Renal pelvis (tissue), 4 donors: ENCODE data around the gene RCE1. TPM values are rescaled to one million over a fixed set of nuclear protein-coding genes. Genes with fewer than 3 reads are reported as not detected.

Experiments
- DNase-seq: peaks from one replicate; pipeline ENCODE4 v3.0.0-alpha.2; 2013
- polyA plus RNA-seq, 3 donors: library from polyadenylated mRNA; unstranded; fragments of 120-200 nt; gene quantifications; one replicate each; pipeline ENCODE4 v1.2.1, GENCODE V29; 2013; ENCODE audit not compliant: insufficient read length in 3 of 3

Gene RCE1
- polyA plus RNA-seq, 3 donors = 25.4 to 34.2 (median 33.5) TPM

- DNase-seq = no peak
These were observed 11.5 kb downstream of the RCE1 start for GRCh38 chr11:66854729-66855211.

DNA sequence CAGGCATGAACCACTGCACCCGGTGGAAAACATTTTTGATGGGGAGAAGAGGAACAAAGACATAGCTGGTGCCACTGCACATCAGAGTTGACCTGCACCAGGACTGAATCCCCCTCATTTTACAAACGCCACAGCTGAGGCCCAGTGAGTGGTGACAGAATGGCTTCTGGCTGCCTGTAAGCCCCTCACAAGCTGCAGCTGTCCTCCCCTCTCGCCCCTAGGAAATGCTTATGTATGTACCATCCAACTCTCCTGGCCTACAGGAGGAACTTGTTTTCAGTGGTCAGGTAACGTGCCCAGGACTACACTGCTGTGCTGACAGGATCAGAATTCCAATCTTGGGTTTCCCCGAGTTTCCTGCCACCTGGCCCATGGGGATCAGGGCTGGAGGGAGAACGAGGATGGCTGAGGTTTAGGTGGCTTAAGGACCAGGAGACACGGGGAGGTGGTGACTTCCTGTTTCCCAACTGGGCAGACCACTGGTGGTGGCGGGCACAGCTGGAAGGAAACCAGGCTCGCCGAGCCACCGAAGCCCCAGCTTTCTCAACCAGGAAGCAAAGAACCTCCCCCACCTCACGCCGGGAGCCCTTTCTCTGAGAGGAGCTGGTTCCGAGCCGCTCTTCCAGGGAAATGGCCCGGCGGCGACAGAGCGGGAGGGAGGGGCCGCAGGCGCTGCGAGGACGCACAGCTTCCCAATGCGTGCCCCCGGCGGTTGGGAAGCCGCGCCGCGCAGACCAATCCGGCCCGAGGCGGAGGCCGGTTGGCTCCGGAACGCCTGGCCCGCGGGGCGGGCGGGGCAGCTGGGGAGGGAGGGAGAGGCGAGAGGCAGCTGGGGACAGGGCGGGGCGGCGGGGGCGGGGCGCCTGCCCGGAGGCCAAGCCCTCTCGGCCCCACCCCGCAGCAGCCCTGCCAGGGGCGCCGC lies 12.6 kb downstream of the RCE1 start:
- peak; percentile 90 for DNase-seq

- no peak for DNase-seq
These were observed 13.4 kb downstream of the RCE1 start, which contains the start of gene LRFN4 for GRCh38 chr11:66856496-66857233. LRFN4 (plus strand) TSS chr11:66857064; CDS start chr11:66857745, 681 bp downstream.

- no peak for DNase-seq
These were observed 14.1 kb downstream of the RCE1 start for GRCh38 chr11:66857234-66857926.

- DNase-seq = no peak
These were observed 14.6 kb downstream of the RCE1 start for GRCh38 chr11:66857927-66858185.

DNA sequence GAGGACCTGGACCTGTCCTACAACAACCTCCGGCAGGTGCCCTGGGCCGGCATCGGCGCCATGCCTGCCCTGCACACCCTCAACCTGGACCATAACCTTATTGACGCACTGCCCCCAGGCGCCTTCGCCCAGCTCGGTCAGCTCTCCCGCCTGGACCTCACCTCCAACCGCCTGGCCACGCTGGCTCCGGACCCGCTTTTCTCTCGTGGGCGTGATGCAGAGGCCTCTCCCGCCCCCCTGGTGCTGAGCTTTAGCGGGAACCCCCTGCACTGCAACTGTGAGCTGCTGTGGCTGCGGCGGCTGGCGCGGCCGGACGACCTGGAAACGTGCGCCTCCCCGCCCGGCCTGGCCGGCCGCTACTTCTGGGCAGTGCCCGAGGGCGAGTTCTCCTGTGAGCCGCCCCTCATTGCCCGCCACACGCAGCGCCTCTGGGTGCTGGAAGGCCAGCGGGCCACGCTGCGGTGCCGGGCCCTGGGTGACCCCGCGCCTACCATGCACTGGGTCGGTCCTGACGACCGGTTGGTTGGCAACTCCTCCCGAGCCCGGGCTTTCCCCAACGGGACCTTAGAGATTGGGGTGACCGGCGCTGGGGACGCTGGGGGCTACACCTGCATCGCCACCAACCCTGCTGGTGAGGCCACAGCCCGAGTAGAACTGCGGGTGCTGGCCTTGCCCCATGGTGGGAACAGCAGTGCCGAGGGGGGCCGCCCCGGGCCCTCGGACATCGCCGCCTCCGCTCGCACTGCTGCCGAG lies 15.1 kb downstream of the RCE1 start:
- DNase-seq = no peak

DNA sequence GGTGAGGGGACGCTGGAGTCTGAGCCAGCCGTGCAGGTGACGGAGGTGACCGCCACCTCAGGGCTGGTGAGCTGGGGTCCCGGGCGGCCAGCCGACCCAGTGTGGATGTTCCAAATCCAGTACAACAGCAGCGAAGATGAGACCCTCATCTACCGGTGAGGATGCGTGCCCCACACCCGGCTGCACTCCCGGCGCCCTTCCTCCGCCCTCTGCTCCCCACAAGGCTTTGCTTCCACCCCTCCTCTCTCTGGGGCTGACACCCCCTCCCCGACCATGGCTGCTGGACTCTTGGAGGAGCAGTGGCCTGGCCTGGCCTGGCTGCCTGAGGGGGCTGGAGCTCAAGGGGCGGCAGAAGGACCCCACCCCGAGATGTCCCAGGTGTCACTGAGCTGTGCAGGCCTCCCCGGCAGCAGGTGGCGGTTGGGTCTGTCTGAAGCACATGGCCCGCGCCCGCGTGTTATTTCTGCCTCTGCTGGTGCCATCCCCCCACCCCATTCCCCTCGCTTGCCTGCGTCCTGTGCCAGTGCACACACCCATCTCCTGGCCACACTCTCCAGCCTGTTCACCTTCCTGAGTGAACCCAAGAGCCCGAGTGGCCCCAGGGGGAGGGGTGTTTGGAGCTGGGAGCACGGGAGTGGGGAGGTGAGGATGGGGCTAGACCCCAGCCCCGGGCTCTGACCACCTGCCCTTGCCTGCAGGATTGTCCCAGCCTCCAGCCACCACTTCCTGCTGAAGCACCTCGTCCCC lies 15.9 kb downstream of the RCE1 start:
- DNase-seq = no peak

DNA sequence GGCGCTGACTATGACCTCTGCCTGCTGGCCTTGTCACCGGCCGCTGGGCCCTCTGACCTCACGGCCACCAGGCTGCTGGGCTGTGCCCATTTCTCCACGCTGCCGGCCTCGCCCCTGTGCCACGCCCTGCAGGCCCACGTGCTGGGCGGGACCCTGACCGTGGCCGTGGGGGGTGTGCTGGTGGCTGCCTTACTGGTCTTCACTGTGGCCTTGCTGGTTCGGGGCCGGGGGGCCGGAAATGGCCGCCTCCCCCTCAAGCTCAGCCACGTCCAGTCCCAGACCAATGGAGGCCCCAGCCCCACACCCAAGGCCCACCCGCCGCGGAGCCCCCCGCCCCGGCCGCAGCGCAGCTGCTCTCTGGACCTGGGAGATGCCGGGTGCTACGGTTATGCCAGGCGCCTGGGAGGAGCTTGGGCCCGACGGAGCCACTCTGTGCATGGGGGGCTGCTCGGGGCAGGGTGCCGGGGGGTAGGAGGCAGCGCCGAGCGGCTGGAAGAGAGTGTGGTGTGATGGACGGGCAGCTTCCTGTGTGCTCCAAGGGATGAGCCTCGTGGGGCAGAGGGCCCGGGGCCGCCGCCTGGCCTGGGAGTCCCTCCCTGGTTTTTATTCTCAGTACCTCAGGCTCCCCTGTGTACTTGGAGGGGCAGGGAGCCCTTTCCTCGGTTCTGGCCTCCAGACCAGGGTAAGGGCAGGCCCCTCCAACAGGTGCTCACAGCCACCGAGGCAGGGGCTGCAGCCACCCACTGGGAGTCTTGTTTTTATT lies 16.6 kb downstream of the RCE1 start:
- no peak for DNase-seq

GRCh38 chr11:66860449-66860831 lies 17.2 kb downstream of the RCE1 start:
- no peak for DNase-seq

DNA sequence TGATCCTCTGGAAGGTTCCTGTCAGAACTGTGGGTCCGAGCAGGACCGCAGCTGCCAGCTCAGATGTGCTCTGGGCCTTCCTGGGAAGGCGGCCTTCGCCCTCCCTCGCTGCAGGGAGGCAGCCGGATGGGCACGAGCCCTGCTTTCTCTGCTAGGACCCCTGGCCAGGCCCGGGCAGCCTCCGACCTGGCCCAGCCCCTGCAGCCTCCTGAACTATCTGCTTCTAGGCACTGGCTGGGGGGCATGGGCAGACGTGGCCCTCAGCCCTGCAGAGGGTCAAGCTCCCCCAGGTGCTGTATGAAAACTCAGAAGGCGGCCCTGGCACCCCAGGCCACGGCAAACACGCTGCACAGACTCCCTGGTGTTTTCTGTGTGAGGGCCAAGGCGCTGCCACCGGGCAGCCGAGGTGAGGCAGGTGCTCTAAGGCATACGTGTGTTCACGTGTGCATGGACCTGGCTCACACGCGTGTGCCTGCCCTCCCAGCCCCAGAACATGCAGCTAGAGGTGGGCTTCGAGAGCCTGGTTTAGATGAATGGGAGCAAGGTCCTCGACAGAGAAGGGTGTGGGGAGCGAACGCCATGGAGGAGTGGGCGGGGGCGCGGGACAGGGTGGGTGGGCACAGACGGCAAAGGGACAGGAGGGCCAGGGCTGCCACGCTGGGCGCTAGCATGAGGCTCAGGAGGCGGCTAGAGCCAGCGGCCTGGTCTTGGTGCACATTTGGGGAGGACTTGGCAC lies 18.0 kb downstream of the RCE1 start:
- no peak for DNase-seq

GRCh38 chr11:66861774-66862558 lies 18.7 kb downstream of the RCE1 start:
- no peak for DNase-seq

DNA sequence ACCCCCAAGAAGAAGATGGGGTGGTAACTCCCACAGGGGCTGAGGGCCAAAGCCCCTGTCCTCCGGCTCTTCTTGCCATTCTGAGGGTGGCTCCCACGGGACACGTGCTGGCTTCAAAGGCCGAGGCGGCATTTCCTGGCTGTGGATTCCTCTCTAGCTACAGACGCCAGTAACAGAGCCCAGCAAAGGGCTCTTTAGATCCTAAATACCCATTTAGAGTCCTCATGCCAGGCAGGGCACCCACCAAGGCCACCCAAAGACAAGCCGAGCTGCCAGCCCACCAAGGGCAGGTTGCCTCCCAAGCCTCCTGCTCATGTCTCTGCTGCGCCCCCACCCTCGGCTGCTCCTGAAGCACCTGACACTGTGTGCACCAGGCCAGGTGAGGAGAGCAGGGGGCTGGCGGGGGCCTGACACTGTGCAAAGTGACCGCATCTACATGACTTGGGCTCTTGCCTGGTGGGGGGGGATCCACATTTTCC lies 19.4 kb downstream of the RCE1 start:
- DNase-seq = no peak

- no peak for DNase-seq
These were observed 20.3 kb downstream of the RCE1 start for GRCh38 chr11:66863428-66864125.

DNA sequence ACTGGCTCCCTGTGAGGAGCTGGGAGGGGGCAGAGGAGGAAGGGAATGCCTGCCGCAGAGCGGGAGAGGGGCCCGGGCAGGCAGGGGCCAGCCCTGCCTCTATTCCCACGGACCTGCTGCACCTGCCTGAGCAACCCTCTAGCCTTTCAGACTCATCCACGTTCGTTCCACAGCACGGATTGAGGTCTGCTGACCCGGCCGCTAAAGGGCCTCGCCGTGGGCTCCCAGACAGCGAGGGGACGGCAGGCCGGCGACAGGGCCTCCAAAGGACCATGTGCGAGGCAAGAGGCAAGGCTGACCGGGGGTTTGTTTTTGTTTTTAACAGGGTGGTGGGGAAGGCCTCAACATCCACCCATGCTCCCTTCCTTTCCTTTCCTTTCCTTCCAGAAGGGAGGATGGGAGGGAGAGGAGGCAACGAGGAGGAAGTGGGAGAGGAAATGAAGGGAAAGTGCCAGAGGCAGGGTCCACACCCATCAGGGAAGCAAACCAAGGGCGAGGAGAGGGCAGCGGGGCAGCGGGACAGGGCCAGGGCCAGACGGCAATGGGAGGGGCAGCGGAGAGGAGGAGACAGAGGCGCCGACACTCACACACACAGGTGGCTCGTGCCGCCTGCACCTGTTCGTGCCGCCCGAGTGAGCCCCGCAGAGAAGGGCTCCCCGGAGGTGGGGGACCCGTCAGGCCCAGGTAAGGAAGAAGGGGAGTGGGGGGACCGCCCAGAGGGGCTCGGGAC lies 21.1 kb downstream of the RCE1 start:
- DNase-seq = no peak

GRCh38 chr11:66864924-66865697 lies 21.9 kb downstream of the RCE1 start:
- no peak for DNase-seq

DNA sequence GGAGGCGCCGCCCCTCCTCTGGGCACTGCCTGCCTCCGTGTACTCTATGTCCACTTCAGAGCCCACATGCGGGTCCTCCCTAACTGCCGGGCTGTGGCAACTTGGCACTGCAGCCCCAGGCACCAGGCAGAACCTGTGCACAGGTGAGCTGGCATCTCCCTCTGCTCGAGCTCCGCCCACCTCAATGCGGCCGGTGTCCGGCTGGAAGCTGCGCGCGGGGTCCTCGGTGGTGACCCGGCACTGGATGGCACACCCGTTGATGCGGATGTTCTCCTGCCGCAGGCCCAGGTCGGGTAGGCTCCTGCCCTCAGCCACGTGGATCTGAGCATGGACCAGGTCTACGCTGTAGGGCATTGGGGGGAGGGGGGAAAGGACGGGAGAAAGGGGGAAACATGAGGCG lies 22.8 kb downstream of the RCE1 start:
- no peak for DNase-seq
